HCT116 (cell line): Measurements from ENCODE around the gene RBM47. TPM values are rescaled to one million over a fixed set of nuclear protein-coding genes. Genes with fewer than 3 reads are reported as not detected.
A peak's percentile ranks its signal among the peaks of the same experiment; 100 is the strongest.

Source experiments
- ATAC-seq: fragments of 200-7000 bp; cut with Tn5 transposase; 2 replicates; pipeline ENCODE4 v1.9.1; 2020; ENCODE audit warnings: mild to moderate bottlenecking, moderate library complexity
- BruUV-seq: library from RNA; stranded (reverse); fragments of 400-500 nt; replicated peaks from 2 replicates; lab custom pipeline; 2021; lab: Mats Ljungman, UMichigan
- CTCF ChIA-PET: fragments of 300-600 bp; sonication (Branson Sonifier 250); formaldehyde crosslinking; loops from one replicate; lab custom pipeline; 2021; ENCODE audit warnings: antibody characterized with exemption; lab: Charles Lee
- POLR2A ChIA-PET: fragments of 300-600, 350-600 bp; sonication (Branson Sonifier 250); formaldehyde crosslinking; loops from one replicate; lab custom pipeline; 2021; ENCODE audit warnings: antibody characterized with exemption; lab: Charles Lee
- RAD21 ChIA-PET, 2 experiments: fragments of 300-600 bp; sonication (Branson Sonifier 250); formaldehyde crosslinking; loops; one replicate each; lab custom pipeline; 2023; ENCODE audit warnings: low total read pairs in 2 of 2; ENCODE audit not compliant: uncharacterized antibody in 2 of 2, unreplicated experiment in 2 of 2, low non-redundant PET in 1 of 2; lab: Charles Lee
- DNase-seq: peaks from one replicate; pipeline ENCODE4 v3.0.0-alpha.2; 2010; ENCODE audit warnings: low read depth, low spot score
- H2AFZ ChIP-seq: fragments of 200-600 bp; shearing (Covaris generic), sonication (generic); 2 replicates; pipeline ENCODE4 v1.6.1; 2017; ENCODE audit warnings: low read depth, mixed run types, mixed read lengths, antibody characterized with exemption, low read length; ENCODE audit not compliant: poor library complexity, severe bottlenecking
- H3K27ac ChIP-seq: 2 replicates; pipeline ENCODE4 v1.5.1; 2012; ENCODE audit warnings: low read depth, low read length
- H3K27me3 ChIP-seq: fragments of 200-600 bp; sonication (generic); 2 replicates; pipeline ENCODE4 v1.6.1; 2016; ENCODE audit warnings: mixed run types, low read length, mixed read lengths; ENCODE audit not compliant: insufficient read depth
- H3K36me3 ChIP-seq, 2 experiments: fragments of 200-500 bp in 1 of 2; fragments of 200-600 bp in 1 of 2; sonication (Bioruptor generic) in 1 of 2; sonication (generic) in 1 of 2; 2 replicates each; pipeline versions ENCODE4 v1.5.1 to v1.6.1; 2014 to 2016; ENCODE audit warnings: low read length in 2 of 2, inconsistent platforms in 1 of 2, mixed read lengths in 1 of 2, mixed run types in 1 of 2; ENCODE audit not compliant: insufficient read depth in 2 of 2, control insufficient read depth in 1 of 2
- H3K4me1 ChIP-seq, 2 experiments: fragments of 200-600 bp in 1 of 2; sonication (generic) in 1 of 2; 2 replicates each; pipeline versions ENCODE4 v1.5.1 to v1.6.1; 2012 to 2017; ENCODE audit warnings: low read length in 2 of 2, inconsistent platforms in 1 of 2, mild to moderate bottlenecking in 1 of 2, mixed read lengths in 1 of 2, mixed run types in 1 of 2, moderate library complexity in 1 of 2; ENCODE audit not compliant: insufficient read depth in 2 of 2, control insufficient read depth in 1 of 2
- H3K4me2 ChIP-seq: fragments of 200-600 bp; sonication (generic); 2 replicates; pipeline ENCODE4 v1.6.1; 2017; ENCODE audit warnings: mixed run types, low read length, mixed read lengths
- H3K4me3 ChIP-seq, 2 experiments: fragments of 200-600 bp in 1 of 2; sonication (generic) in 1 of 2; replicated peaks in 1 of 2; 2 replicates each; pipeline ENCODE4 v1.5.1; 2011 to 2016; ENCODE audit warnings: low read length in 2 of 2, control low read depth in 1 of 2, low read depth in 1 of 2, mild to moderate bottlenecking in 1 of 2, mixed read lengths in 1 of 2, mixed run types in 1 of 2
- H3K79me2 ChIP-seq: fragments of 200-600 bp; sonication (generic); 2 replicates; pipeline ENCODE4 v1.6.1; 2017; ENCODE audit warnings: mild to moderate bottlenecking, mixed run types, low read length, moderate library complexity, mixed read lengths; ENCODE audit not compliant: insufficient read depth
- H3K9ac ChIP-seq: fragments of 200-600 bp; sonication (generic); 2 replicates; pipeline ENCODE4 v1.6.1; 2016; ENCODE audit warnings: low read length, mixed read lengths
- H3K9me2 ChIP-seq: fragments of 200-600 bp; sonication (generic), shearing (Covaris generic); 2 replicates; pipeline ENCODE4 v1.6.1; 2017; ENCODE audit warnings: mixed run types, mild to moderate bottlenecking, moderate library complexity; ENCODE audit not compliant: insufficient read depth
- H3K9me3 ChIP-seq, 2 experiments: fragments of 200-500 bp in 1 of 2; fragments of 200-600 bp in 1 of 2; sonication (Bioruptor generic) in 1 of 2; sonication (generic) in 1 of 2; 2 replicates each; pipeline ENCODE4 v1.6.1; 2014 to 2017; ENCODE audit warnings: low read length in 2 of 2, mixed read lengths in 2 of 2, inconsistent platforms in 1 of 2, low read depth in 1 of 2, mild to moderate bottlenecking in 1 of 2, mixed run types in 1 of 2, moderate library complexity in 1 of 2; ENCODE audit not compliant: control insufficient read depth in 1 of 2, insufficient read depth in 1 of 2
- H4K20me1 ChIP-seq: fragments of 200-600 bp; sonication (generic), shearing (Covaris generic); 2 replicates; pipeline ENCODE4 v1.6.1; 2017; ENCODE audit warnings: mixed run types, mild to moderate bottlenecking, moderate library complexity; ENCODE audit not compliant: insufficient read depth
- CEBPB ChIP-seq: IDR thresholded peaks from 2 replicates; pipeline ENCODE4 v1.6.1; 2012; ENCODE audit warnings: low read depth
- EZH2 ChIP-seq: fragments of 200-600 bp; sonication (generic); IDR thresholded peaks from 2 replicates; pipeline ENCODE4 v1.6.1; 2017; ENCODE audit warnings: antibody characterized with exemption, mixed run types
- JUND ChIP-seq: IDR thresholded peaks from 2 replicates; pipeline ENCODE4 v1.6.1; 2012
- POLR2A ChIP-seq: IDR thresholded peaks from 2 replicates; pipeline ENCODE4 v1.7.0; 2011; ENCODE audit warnings: borderline replicate concordance; ENCODE audit not compliant: insufficient read depth, insufficient read length; ENCODE audit errors: extremely low read depth
- POLR2AphosphoS5 ChIP-seq: IDR thresholded peaks from 2 replicates; pipeline ENCODE4 v1.6.1; 2011; ENCODE audit warnings: mild to moderate bottlenecking, low read depth, low read length, moderate library complexity
- RAD21 ChIP-seq: IDR thresholded peaks from 2 replicates; pipeline ENCODE4 v1.6.1; 2012; ENCODE audit warnings: low read depth, mild to moderate bottlenecking
- TCF7L2 ChIP-seq: IDR thresholded peaks from 2 replicates; pipeline ENCODE4 v1.7.0; 2011; ENCODE audit warnings: borderline replicate concordance, inconsistent platforms; ENCODE audit not compliant: insufficient read depth, insufficient read length; ENCODE audit errors: extremely low read depth
- ZFX ChIP-seq: fragments of 450-650 bp; IDR thresholded peaks from 2 replicates; pipeline ENCODE4 v1.6.1; 2017
- ZNF274 ChIP-seq: fragments of 200-500 bp; sonication (Bioruptor generic); IDR thresholded peaks from 2 replicates; pipeline ENCODE4 v1.6.1; 2014; ENCODE audit warnings: mild to moderate bottlenecking, low read depth, low read length, inconsistent platforms
- intact Hi-C: fragments of 100-400 bp; cut with micrococcal nuclease; formaldehyde crosslinking; loops from 2 replicates; pipeline ENCODE4 v1.10.0; 2022
- total RNA-seq: library from RNA; stranded (reverse); gene quantifications from one replicate; pipeline ENCODE4 v1.2.1, GENCODE V29; 2021; ENCODE audit not compliant: unreplicated experiment
- TF ChIP-seq, protein P1 (sequence below): IDR thresholded peaks from 2 replicates; pipeline ENCODE4 v1.6.1; 2011; ENCODE audit warnings: mild to moderate bottlenecking, low read length, moderate library complexity; ENCODE audit not compliant: insufficient replicate concordance; ENCODE audit errors: extremely low read depth
- TF ChIP-seq, protein P2 (sequence below), 3 experiments: fragments of 200-600 bp in 1 of 3; sonication (generic) in 1 of 3; IDR thresholded peaks in 2 of 3; conservative IDR thresholded peaks in 1 of 3; 2 replicates each; pipeline ENCODE4 v1.5.1; 2012 to 2017; ENCODE audit warnings: low read depth in 2 of 3, low read length in 2 of 3, antibody characterized with exemption in 1 of 3, borderline replicate concordance in 1 of 3, control low read depth in 1 of 3, mild to moderate bottlenecking in 1 of 3, mixed read lengths in 1 of 3, mixed run types in 1 of 3, moderate library complexity in 1 of 3; ENCODE audit not compliant: insufficient read depth in 1 of 3
- TF ChIP-seq, protein P3 (sequence below): IDR thresholded peaks from 2 replicates; pipeline ENCODE4 v1.6.1; 2012
- TF ChIP-seq, protein P4 (sequence below): IDR thresholded peaks from 2 replicates; pipeline ENCODE4 v1.6.1; 2012

The RBM47 gene
- total RNA-seq, 1 experiment from 2014 or later: 22.2 TPM

DNA sequence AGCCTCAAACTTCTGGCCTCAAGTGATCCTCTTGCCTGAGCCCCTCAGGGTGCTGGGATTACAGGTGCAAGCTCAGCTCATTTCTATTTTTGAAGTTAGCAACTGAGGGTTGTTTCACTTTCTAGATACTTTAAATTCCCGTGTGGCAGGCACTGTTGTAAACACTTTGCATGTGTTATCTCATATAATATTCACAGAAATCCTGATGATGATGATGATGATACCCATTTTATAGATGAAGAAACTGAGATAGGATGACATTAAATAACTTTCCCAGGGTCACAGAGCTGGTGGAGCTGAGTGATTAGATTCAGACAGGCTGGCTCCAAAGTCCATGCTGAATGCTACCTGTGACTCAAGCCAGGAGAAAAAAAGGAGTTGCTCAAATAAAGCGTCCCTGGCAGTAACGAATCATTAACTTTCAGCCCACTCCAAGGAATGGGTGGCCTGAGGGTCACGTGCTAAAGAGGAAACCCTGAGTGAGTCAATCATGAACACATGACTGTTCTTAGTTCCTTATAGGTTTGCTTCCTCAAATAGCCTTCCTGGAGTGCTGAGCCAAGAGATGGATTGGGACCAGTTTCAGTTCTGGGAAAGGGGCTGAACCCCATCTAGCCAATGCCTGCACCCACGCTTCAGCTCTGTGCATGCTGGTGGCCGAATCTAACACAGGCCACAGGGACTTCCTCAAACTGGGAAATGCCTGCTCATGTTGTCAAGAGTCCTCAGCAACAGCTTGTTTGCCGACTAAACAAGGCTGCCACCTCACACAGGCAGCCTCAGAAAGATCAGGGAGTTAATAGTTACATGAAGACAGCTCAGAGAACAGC is 52.8 kb downstream of the RBM47 start (continued):
- TF ChIP-seq, protein P1, sequence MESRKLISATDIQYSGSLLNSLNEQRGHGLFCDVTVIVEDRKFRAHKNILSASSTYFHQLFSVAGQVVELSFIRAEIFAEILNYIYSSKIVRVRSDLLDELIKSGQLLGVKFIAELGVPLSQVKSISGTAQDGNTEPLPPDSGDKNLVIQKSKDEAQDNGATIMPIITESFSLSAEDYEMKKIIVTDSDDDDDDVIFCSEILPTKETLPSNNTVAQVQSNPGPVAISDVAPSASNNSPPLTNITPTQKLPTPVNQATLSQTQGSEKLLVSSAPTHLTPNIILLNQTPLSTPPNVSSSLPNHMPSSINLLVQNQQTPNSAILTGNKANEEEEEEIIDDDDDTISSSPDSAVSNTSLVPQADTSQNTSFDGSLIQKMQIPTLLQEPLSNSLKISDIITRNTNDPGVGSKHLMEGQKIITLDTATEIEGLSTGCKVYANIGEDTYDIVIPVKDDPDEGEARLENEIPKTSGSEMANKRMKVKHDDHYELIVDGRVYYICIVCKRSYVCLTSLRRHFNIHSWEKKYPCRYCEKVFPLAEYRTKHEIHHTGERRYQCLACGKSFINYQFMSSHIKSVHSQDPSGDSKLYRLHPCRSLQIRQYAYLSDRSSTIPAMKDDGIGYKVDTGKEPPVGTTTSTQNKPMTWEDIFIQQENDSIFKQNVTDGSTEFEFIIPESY: no peak

DNA sequence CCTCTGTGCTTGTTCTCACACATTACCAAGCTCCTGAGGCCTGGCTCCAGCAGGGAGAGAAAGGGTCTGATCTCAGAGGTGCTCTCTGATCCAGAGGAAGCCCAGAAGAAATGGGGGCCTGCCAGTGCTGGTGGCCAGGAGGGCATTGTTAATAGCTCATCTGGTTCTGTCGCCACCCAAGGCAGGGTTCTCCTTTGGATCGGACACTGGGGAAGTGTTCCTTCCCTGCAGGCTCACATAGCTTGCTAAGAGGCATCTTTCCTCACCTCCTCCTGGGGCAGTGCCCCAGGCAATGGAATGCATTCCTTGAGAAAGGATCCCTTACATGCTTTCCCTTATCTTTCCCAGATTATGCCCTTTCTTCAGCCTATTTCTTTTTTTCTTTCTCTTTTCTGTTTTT is 53.8 kb downstream of the RBM47 start:
- RAD21 ChIA-PET: no interaction called here
- POLR2A ChIA-PET: interaction anchor here (0.7 kb wide), 1 partner anchor 116 kb away, joined by 3 read pairs; no protein-coding TSS in a partner anchor
- H3K27me3 ChIP-seq: no peaks in the 10 kb centered on the region
- peaks cover 11 to 24% of the 10 kb centered on the region in 2 experiments for H3K4me1 ChIP-seq
- CTCF ChIA-PET: no interaction called here
- intact Hi-C loops: no loop called here
- H3K4me2 ChIP-seq: no peak overlapping the region
- BruUV-seq: no TSS peak
- H3K36me3 ChIP-seq: no peaks in the 10 kb centered on the region
- H3K27ac ChIP-seq: no peak overlapping the region
- ATAC-seq: no peak
- no peaks in the 10 kb centered on the region for H3K9me3 ChIP-seq
- no peaks in the 10 kb centered on the region for H4K20me1 ChIP-seq
- no peak overlapping the region for H2AFZ ChIP-seq
- H3K9me2 ChIP-seq: no peaks in the 10 kb centered on the region
- H3K79me2 ChIP-seq: no peaks in the 10 kb centered on the region
- no peak overlapping the region for H3K4me3 ChIP-seq
- H3K9ac ChIP-seq: 0 out of 2 replicates have a peak overlapping the region, but pooled peaks have one; percentile 9
- DNase-seq: no peak
- TF ChIP-seq POLR2A (no peak), CEBPB (no peak), RAD21 (no peak), ZNF274 (no peak), POLR2AphosphoS5 (no peak), TCF7L2 (no peak), JUND (no peak), EZH2 (no peak), ZFX (no peak)
- TF ChIP-seq, protein P2, sequence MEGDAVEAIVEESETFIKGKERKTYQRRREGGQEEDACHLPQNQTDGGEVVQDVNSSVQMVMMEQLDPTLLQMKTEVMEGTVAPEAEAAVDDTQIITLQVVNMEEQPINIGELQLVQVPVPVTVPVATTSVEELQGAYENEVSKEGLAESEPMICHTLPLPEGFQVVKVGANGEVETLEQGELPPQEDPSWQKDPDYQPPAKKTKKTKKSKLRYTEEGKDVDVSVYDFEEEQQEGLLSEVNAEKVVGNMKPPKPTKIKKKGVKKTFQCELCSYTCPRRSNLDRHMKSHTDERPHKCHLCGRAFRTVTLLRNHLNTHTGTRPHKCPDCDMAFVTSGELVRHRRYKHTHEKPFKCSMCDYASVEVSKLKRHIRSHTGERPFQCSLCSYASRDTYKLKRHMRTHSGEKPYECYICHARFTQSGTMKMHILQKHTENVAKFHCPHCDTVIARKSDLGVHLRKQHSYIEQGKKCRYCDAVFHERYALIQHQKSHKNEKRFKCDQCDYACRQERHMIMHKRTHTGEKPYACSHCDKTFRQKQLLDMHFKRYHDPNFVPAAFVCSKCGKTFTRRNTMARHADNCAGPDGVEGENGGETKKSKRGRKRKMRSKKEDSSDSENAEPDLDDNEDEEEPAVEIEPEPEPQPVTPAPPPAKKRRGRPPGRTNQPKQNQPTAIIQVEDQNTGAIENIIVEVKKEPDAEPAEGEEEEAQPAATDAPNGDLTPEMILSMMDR (IDR thresholded peaks at IDR 0.05 in 2 of 3, conservative IDR thresholded peaks at IDR 0.05 in 1 of 3; ENCODE audit: borderline replicate concordance in 1 of 3, insufficient read depth in 1 of 3, low read depth in 2 of 3, low read length in 2 of 3): no peak
- TF ChIP-seq, protein P3, sequence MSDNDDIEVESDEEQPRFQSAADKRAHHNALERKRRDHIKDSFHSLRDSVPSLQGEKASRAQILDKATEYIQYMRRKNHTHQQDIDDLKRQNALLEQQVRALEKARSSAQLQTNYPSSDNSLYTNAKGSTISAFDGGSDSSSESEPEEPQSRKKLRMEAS: no peak
- TF ChIP-seq, protein P1: no peak
- TF ChIP-seq, protein P4, sequence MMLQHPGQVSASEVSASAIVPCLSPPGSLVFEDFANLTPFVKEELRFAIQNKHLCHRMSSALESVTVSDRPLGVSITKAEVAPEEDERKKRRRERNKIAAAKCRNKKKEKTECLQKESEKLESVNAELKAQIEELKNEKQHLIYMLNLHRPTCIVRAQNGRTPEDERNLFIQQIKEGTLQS: no peak
